ENCODE data around the gene KRT6C.
"Not testable (repeated sequence)": the region's sequence is repeated elsewhere in the genome, so short reads cannot be mapped to it uniquely, and the experiment has no call there.

Gene KRT6C

DNA sequence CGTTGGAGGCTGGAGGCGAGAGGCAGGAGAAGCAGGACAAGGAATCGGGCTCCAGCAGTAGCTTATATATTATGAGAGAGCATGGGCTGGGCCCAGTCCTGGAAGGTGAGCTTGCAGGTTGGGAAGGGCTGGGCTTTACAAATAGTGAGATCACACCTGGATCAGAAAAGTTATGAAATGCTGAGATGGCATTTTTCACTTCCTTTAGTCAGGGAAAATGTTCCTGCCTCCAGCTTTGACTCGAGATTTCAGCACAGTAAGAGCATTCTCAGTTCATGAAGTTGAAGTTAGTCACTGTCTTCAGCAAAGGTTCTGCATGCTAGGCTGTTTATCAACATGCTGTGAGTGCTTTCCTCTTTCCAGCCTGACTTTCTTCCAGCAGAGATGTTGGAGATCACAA lies at the start of gene KRT6C:
Gene KRT6C (minus strand): TSS at position 38 of the 400 bp plus-strand sequence. CDS start 68 bp downstream, outside the sequence.
- DNase-seq = no peak

- no peak for DNase-seq
These were observed 48.9 kb upstream of the KRT6C start for GRCh38 chr12:52522346-52523011.

DNA sequence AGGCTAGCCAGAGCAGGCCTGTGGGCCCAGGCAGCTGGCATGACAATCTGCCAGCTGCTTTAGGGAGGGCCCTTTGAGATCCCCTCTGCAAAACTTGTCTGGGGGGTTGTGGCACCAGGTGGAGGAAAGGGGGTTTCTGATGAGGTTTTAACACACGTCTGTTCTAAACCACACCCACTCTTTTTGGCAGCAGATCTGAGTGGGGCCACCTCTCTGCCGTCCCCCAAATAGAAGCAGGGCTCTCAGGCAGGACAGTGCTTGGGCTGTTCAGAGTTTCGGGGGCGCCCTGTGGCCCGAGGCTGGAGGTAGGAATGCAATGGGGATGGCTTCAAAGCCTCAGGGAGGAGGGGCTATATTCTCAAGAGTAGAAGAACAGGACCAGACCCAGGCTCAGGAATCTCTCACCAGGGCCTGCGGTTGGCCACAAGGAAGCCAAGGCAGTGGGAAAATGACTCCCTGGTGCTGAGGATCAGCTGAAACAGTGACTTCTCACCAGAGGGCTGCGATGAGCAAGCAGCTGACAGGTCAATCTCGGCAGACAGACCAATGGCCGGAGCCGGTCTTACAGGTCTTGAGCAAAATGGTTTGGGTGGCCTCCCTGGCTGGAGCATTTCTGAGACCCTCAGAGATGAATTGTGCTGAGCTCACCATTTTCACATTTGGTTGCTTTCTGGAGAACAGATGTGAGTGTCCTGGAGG lies 48.1 kb upstream of the KRT6C start:
- no peak for DNase-seq

DNA sequence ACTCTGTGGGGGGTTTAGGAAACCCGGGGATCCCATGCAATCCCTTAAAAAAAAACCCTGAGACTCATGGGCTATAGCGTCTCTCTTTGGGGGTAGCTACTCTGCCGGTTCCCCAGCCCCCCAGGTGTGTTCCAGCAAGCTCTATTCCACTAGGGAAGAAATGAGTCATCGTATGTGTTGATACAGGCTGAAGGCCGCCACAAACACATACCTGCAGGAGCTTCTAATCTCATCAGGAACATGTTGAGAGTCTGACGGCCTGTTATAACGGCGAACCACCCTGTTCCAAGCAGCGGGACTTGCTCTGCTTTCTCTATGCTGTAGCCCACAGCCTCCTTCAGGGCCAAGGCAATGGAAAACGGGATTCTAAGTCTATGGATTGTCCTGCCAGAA lies 47.6 kb upstream of the KRT6C start:
- DNase-seq = no peak

DNA sequence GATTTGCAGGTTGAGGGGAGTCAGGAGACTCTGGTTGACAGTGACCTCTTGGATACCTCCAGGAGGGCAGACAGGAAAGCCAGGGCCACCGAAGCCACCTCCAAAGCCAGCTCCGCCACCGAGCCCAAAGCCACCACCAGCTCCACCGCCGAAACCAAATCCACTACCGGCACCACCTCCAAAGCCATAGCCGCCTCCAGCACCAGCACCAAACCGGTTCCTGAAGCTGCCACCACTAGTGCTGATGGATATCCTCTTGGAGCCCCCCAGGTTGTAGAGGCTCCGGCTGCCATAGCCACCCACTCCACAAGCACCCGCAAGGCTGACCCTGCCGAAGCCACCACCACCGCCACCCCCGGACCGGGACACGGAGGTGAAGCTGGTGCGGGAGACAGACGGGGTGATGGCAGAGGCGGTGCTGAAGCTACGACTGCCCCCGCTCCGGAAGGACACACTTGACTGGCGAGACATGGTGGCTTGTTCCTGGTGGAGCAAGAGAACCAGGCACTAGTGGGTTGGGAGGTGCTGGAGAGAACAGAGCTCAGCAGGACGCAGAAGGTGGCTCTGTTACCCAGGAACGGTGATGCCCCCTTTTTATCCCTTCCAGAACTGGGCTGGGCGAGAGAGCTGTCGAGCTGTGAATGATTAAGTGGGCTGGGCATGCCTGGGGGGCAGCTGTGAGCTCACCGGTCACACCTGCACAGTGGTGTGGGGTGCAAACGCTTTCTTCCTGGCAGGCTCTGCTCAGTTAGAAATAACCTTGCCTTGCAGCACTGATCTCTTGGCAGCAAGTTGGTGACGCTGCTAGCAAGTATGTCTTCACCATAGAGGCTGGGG lies 46.4 kb upstream of the KRT6C start, which contains the start of gene KRT5:
Gene KRT5 (minus strand): TSS at position 569 of the 837 bp plus-strand sequence. CDS start 98 bp downstream, at position 471.
- no peak for DNase-seq

DNA sequence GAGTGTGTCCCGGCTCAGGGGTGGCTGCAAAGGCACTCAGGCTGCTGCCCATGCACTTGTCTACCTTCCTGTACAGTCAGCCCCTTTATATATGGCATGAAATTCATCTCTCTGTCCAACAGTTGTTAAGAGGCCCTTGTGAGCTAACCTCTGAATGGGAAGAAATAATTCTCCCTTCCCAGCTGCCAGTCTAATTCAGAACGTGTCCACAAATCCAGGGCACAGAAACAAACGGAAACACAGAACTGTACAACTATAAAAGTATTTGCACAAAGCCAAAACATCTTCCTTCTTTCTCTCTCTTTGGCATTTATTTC lies 45.7 kb upstream of the KRT6C start:
- no peak for DNase-seq

GRCh38 chr12:52518574-52519386 lies 45.2 kb upstream of the KRT6C start:
- no peak for DNase-seq

GRCh38 chr12:52517888-52518287 lies 44.3 kb upstream of the KRT6C start:
- no peak for DNase-seq

GRCh38 chr12:52517005-52517835 lies 43.6 kb upstream of the KRT6C start:
- DNase-seq = no peak

GRCh38 chr12:52515927-52516831 lies 42.6 kb upstream of the KRT6C start:
- no peak for DNase-seq

GRCh38 chr12:52515319-52515646 lies 41.7 kb upstream of the KRT6C start:
- DNase-seq = no peak

DNA sequence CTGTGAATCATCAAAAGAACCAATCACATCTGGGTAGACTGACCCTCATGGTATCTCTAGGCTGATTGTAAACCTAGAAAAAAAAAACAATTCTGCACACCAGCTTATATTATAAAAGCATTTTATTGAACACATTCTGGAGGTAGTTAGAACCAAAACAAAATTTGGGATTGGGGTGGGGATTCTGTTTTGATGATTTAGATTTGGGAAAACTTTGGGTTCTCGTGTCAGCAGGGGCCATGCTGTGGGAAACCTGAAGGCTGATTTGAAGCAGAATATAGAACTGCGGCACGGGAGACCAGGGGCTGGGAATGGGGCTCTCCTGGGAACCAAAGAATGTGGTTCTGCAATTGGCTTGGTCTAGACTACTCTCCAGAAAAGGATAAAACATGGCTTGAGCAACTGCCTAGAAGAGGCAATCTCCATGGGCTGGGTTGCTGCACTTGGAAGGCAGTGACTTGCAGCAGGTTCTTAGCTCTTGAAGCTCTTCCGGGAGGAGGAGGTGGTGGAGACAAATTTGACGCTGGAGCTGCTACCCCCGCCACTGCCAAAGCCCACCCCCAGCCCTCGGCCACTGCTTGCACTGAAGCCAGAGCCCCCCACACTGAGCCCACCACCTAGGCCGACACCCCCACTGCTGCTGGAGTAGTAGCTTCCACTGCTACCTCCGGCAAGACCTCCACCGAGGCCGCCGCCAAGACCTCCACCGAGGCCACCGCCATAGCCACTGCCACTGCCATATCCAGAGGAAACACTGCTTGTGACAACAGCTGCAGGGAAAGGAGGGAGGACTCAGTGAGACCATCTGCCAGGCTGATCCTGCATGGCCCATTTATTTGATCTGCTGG lies 41.1 kb upstream of the KRT6C start:
- DNase-seq = no peak

DNA sequence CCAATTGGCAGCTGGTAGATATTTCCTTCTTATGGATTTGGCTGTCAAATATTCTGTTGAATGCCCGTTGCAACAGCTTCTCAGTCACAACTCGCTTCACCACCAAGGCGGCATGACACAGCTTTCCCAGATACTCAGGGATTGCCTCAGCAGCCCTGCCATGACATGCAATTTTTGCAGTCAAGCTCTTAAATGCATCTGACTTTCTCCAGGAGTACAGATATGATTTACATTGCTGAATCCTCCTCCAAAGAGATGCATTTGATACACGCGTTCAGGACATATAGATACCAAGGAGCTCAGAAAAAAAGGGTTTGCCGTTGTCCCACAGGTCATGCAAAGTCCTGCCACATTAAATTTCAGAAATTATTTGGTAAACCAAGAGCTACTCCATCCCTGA lies 40.1 kb upstream of the KRT6C start:
- DNase-seq = no peak

GRCh38 chr12:52508211-52508610 lies 34.6 kb upstream of the KRT6C start:
- no peak for DNase-seq

- DNase-seq = peak; percentile 46
These were observed 33.5 kb upstream of the KRT6C start for GRCh38 chr12:52506858-52507715.

DNA sequence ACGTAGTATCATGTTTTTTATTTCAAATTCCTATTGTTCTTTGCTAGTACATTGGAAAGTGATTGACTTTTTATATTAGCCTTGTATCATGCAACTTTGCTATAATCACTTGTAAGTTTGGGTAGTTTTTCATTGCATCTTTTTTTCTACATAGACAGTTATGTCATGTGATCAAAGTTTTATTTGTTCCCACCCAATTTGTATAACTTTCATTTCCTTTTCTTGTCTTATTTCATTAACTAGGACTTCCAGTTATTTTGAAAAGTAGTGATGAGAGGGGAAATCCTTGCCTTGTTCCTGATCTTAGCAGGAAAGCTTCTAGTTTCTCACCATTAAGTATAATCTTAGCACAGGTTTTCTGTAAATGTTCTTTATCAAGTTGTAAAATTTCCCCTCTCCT lies 29.3 kb upstream of the KRT6C start:
- no peak for DNase-seq

DNA sequence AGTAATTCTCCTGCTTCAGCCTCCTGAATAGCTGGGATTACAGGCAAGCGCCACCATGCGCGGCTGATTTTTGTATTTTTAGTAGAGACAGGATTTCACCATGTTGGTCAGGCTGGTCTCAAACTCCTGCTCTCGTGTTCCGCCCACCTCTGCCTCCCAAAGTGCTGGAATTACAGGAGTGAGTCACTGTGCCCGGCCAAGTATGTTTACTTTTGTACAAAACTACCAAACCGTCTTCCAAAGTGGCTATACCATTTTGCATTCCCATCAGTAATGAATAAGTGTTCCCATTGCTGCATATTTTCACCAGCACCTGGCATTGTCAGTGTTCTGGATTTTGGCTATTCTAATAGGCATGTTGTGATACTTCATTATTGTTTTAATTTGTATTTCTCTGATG lies 27.9 kb upstream of the KRT6C start:
- DNase-seq = no peak

GRCh38 chr12:52500574-52500973 lies 27.0 kb upstream of the KRT6C start:
- not testable (repeated sequence) for DNase-seq

Data from GDM1 (cell line).